ENCODE results near the gene SMIM27. TPM values are rescaled to one million over a fixed set of nuclear protein-coding genes. Genes with fewer than 3 reads are reported as not detected.
A peak's percentile ranks its signal among the peaks of the same experiment; 100 is the strongest.

Gene SMIM27
- total and polyA plus RNA-seq, 2 of the 8 experiments (the other 6 are each of a cell fraction or from before 2014, with no cell fraction given) = 3.6 to 18.1 TPM

DNA sequence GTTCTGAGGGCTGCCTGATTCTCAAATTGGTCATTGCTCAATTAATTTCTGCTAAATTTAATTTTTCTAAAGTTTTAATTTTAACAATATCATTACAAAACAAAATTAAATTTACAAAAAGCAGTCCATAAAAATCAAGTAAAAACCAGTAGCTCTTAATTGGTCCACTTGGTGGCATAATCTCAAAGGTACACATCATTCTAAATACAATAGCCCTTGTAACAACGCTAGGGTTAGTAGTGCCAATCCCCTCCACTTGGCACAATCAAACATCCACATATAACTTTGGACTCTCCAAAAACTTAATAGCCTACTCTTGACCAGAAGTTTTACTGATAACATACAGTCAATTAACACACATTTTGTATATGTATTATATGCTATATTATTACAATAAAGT lies 22.7 kb downstream of the SMIM27 start:
- H3K9me3 ChIP-seq (ENCODE audit: insufficient read depth in 2 of 2, low read depth in 1 of 2, low read length in 1 of 2) = no peaks in the 10 kb centered on the region
- H2BK5ac ChIP-seq (ENCODE audit: low read depth, low read length) = no peak overlapping the region
- no peak overlapping the region for H3K56ac ChIP-seq (replicated peaks; ENCODE audit: insufficient read length, low read depth, low read length)
- no peak overlapping the region for H3K27ac ChIP-seq (ENCODE audit: low read depth, low read length)
- no peak overlapping the region for H4K91ac ChIP-seq (replicated peaks; ENCODE audit: insufficient read length, low read length)
- H3K4me3 ChIP-seq (ENCODE audit: extremely low read depth in 1 of 4, insufficient read depth in 2 of 4, low read depth in 3 of 4, low read length in 4 of 4) = no peak overlapping the region
- H2AK5ac ChIP-seq (ENCODE audit: low read depth, low read length) = no peak overlapping the region
- no peaks in the 10 kb centered on the region for H3K27me3 ChIP-seq (replicated peaks in 1 of 4; ENCODE audit: control insufficient read depth in 3 of 4, extremely low read depth in 1 of 4, insufficient read depth in 3 of 4, low read length in 3 of 4)
- ChIA-PET POLR2A (ENCODE audit: partially characterized antibody) (interaction anchor here (1.0 to 3.8 kb wide), 3 partner anchors 24 to 196 kb away, joined by 3 to 24 read pairs (median 3); partner anchors contain the start of genes SMIM27 and TOPORS), CTCF (ENCODE audit: partially characterized antibody) (interaction anchor here (0.6 to 12.2 kb wide), 7 partner anchors 9 to 197 kb away, joined by 3 to 248 read pairs (median 4); no protein-coding TSS in a partner anchor)
- peaks cover 0 to 4% (median under 1%) of the 10 kb centered on the region in 4 experiments; a peak in 2 of 7 replicates for H3K4me1 ChIP-seq (replicated peaks in 1 of 4; ENCODE audit: control insufficient read depth in 3 of 4, insufficient read depth in 4 of 4, low read length in 3 of 4)
- H4K20me1 ChIP-seq (replicated peaks in 1 of 2; ENCODE audit: control insufficient read depth in 1 of 2, insufficient read depth in 2 of 2, low read length in 2 of 2) = peaks cover 0 to 4% of the 10 kb centered on the region in 2 experiments
- no peak for DNase-seq (ENCODE audit: low read depth in 1 of 2, low spot score in 2 of 2)
- H2BK120ac ChIP-seq (replicated peaks; ENCODE audit: low read depth, low read length) = no peak overlapping the region
- H3K14ac ChIP-seq (ENCODE audit: insufficient read length) = no peak overlapping the region
- FAIRE-seq = no peak
- no peak overlapping the region for H3K23ac ChIP-seq (ENCODE audit: insufficient read length)
- WGBS, 2 experiments (ENCODE audit: extremely low coverage in 1 of 2, insufficient coverage in 1 of 2, insufficient read length in 1 of 2, insufficient replicate concordance in 2 of 2, low coverage in 1 of 2, low lambda C conversion rate in 2 of 2, missing lambda C conversion rate in 1 of 2) = 95% methylated on average over 1 of the region's 1 CpG; no CpG with 5 or more reads in 1 of the 2 experiments
- H3K4ac ChIP-seq (replicated peaks; ENCODE audit: insufficient read length, low read depth, low read length) = no peak overlapping the region
- no peak overlapping the region for H3K18ac ChIP-seq (ENCODE audit: extremely low read depth, low read length)
- H4K5ac ChIP-seq (ENCODE audit: insufficient read length, low read depth, low read length) = no peak overlapping the region
- H2BK12ac ChIP-seq (ENCODE audit: low read depth, low read length) = no peak overlapping the region
- H2BK15ac ChIP-seq (ENCODE audit: low read length) = no peak overlapping the region
- H4K8ac ChIP-seq (ENCODE audit: extremely low read depth, insufficient read depth, low read length) = no peak overlapping the region
- peaks cover 6% of the 10 kb centered on the region for H3K23me2 ChIP-seq (ENCODE audit: low read depth, low read length)
- peaks cover 4 to 28% of the 10 kb centered on the region in 2 experiments; a peak in 3 of 4 replicates for H3K79me2 ChIP-seq (ENCODE audit: control insufficient read depth in 1 of 2, insufficient read depth in 2 of 2, low read length in 2 of 2)
- no peak for TF ChIP-seq SP1 (IDR thresholded peaks at IDR 0.05; ENCODE audit: low read depth, low read length)
- H3K79me1 ChIP-seq (ENCODE audit: low read depth, low read length) = peaks cover 4% of the 10 kb centered on the region; the same call in 1 of the 2 replicates
- no peak overlapping the region for H2BK20ac ChIP-seq (ENCODE audit: low read length)
- H3K36me3 ChIP-seq (ENCODE audit: control insufficient read depth in 2 of 4, insufficient read depth in 4 of 4, low read length in 3 of 4) = peaks cover 0 to 5% (median 0%) of the 10 kb centered on the region in 4 experiments; a peak in 1 of 8 replicates
- H3K4me2 ChIP-seq (ENCODE audit: insufficient read depth in 1 of 2, low read depth in 2 of 2, low read length in 2 of 2) = no peak overlapping the region
- 0 out of 2 replicates have a peak overlapping the region, but pooled peaks have one; percentile 19 for H2AFZ ChIP-seq (ENCODE audit: low read length)
- H3K9ac ChIP-seq (replicated peaks in 1 of 4; ENCODE audit: extremely low read depth in 1 of 4, low read depth in 3 of 4, low read length in 3 of 4) = no peak overlapping the region

All from H1 (cell line).